CD4-positive, alpha-beta T cell (primary cell): ENCODE measurements around the gene GRIN3A. TPM values are rescaled to one million over a fixed set of nuclear protein-coding genes. Genes with fewer than 3 reads are reported as not detected.

Source experiments
- ATAC-seq: fragments of 200-7000 bp; cut with Tn5 transposase; one replicate; pipeline ENCODE4 v1.10.0; 2022; ENCODE audit warnings: mild to moderate bottlenecking; ENCODE audit not compliant: poor library complexity
- CTCF ChIA-PET: fragments of 350-600 bp; sonication (Branson Sonifier 250); formaldehyde crosslinking; loops from one replicate; lab custom pipeline; 2021; ENCODE audit warnings: antibody characterized with exemption, inconsistent platforms; lab: Charles Lee
- POLR2A ChIA-PET: fragments of 350-600 bp; sonication (Branson Sonifier 250); formaldehyde crosslinking; loops from one replicate; lab custom pipeline; 2021; ENCODE audit warnings: antibody characterized with exemption, inconsistent platforms; lab: Charles Lee
- DNase-seq, 14 experiments: peaks; one replicate each; pipeline ENCODE4 v3.0.0-alpha.2; 2013 to 2020; ENCODE audit warnings: mixed read lengths in 2 of 14
- H3K27ac ChIP-seq, 2 donors: one replicate each; pipeline versions ENCODE4 v1.5.1 to v1.7.0; 2013; ENCODE audit warnings: low read length in 2 of 2, low read depth in 1 of 2, mild to moderate bottlenecking in 1 of 2
- H3K27me3 ChIP-seq, 2 experiments: 1 replicate in 1 of 2; 2 replicates in 1 of 2; pipeline versions ENCODE4 v1.6.1 to v1.7.0; 2013; ENCODE audit warnings: low read length in 2 of 2, control low read depth in 1 of 2, mild to moderate bottlenecking in 1 of 2, moderate library complexity in 1 of 2; ENCODE audit not compliant: insufficient read depth in 2 of 2, control insufficient read depth in 1 of 2
- H3K36me3 ChIP-seq: one replicate; pipeline ENCODE4 v1.6.1; 2013; ENCODE audit warnings: low read length, control low read depth; ENCODE audit not compliant: insufficient read depth
- H3K4me1 ChIP-seq: one replicate; pipeline ENCODE4 v1.6.1; 2013; ENCODE audit warnings: low read length, control low read depth; ENCODE audit not compliant: insufficient read depth
- H3K4me3 ChIP-seq: one replicate; pipeline ENCODE4 v1.5.1; 2013; ENCODE audit warnings: mild to moderate bottlenecking, low read length, moderate library complexity
- H3K9me3 ChIP-seq, 2 experiments: 1 replicate in 1 of 2; 2 replicates in 1 of 2; pipeline versions ENCODE4 v1.6.1 to v1.7.0; 2013; ENCODE audit warnings: low read length in 2 of 2, mild to moderate bottlenecking in 2 of 2, control low read depth in 1 of 2, moderate library complexity in 1 of 2; ENCODE audit not compliant: control insufficient read depth in 1 of 2, insufficient read depth in 1 of 2
- H3K27ac Mint-ChIP-seq: one replicate; pipeline ENCODE4 v1.8.0; 2020; ENCODE audit warnings: mixed read lengths
- H3K27me3 Mint-ChIP-seq: one replicate; pipeline ENCODE4 v1.8.0; 2021; ENCODE audit warnings: mixed read lengths
- H3K36me3 Mint-ChIP-seq: one replicate; pipeline ENCODE4 v1.8.0; 2021; ENCODE audit warnings: low read depth, mixed read lengths
- H3K4me1 Mint-ChIP-seq: one replicate; pipeline ENCODE4 v1.8.0; 2021; ENCODE audit warnings: low read depth, mixed read lengths
- H3K4me3 Mint-ChIP-seq: one replicate; pipeline ENCODE4 v1.8.0; 2020; ENCODE audit warnings: mild to moderate bottlenecking, mixed read lengths
- H3K9me3 Mint-ChIP-seq: one replicate; pipeline ENCODE4 v1.8.0; 2020; ENCODE audit warnings: mixed read lengths
- intact Hi-C, 2 experiments: fragments of 100-400 bp; cut with DNase I in 1 of 2; cut with micrococcal nuclease in 1 of 2; formaldehyde crosslinking; loops; one replicate each; pipeline versions ENCODE4 v1.15.1 to v1.9.0; 2023 to 2025; cut with DNase I, micrococcal nuclease
- total RNA-seq, 174 experiments: library from RNA in 2 of 174; stranded (reverse) in 2 of 174; gene quantifications; one replicate each; pipeline ENCODE4 v1.2.3 and lab custom pipeline; 2021 to 2026
- TF ChIP-seq, protein P1 (sequence below): fragments of 200-600 bp; IDR thresholded peaks from one replicate; pipeline ENCODE4 v1.8.0; 2022; ENCODE audit warnings: antibody characterized with exemption, mild to moderate bottlenecking

GRIN3A gene
- total RNA-seq, 2 experiments from 2014 or later, result 0.03 TPM; not detected in 1

DNA sequence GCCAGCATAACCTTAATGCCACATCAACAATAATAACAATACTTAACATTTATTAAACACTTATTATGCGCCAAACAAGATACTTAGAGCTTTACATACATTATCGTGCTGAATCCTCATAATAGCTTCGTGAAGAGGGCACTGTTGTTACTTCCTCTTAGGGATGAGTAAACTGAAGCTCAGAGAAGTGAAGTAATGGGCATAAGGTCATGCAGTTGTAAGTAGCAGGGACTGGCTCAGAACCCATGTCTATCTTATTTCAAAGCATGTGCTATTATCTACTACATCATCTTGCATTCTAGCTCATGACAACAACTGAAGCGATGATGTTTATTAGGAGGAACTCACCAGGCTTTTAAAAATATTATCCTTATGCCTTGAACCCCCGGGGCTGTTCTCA is 108.8 kb downstream of the GRIN3A start:
- H3K4me1 ChIP-seq, result no peaks in the 10 kb centered on the region
- Mint-ChIP-seq H3K4me1 (no peaks in the 10 kb centered on the region), H3K27me3 (peaks cover 3% of the 10 kb centered on the region), H3K27ac (no peak overlapping the region), H3K36me3 (no peaks in the 10 kb centered on the region), H3K4me3 (no peak overlapping the region), H3K9me3 (no peaks in the 10 kb centered on the region)
- intact Hi-C loops, result no loop called here
- H3K4me3 ChIP-seq, result no peak overlapping the region
- H3K27ac ChIP-seq, result no peak overlapping the region
- DNase-seq, result peak in 2 of 14 experiments; percentile 4 to 10
- no peaks in the 10 kb centered on the region for H3K9me3 ChIP-seq
- H3K36me3 ChIP-seq, result no peaks in the 10 kb centered on the region
- ChIA-PET CTCF (no interaction called here), POLR2A (no interaction called here)
- no peaks in the 10 kb centered on the region for H3K27me3 ChIP-seq
- no peak for ATAC-seq
- TF ChIP-seq, protein P1, sequence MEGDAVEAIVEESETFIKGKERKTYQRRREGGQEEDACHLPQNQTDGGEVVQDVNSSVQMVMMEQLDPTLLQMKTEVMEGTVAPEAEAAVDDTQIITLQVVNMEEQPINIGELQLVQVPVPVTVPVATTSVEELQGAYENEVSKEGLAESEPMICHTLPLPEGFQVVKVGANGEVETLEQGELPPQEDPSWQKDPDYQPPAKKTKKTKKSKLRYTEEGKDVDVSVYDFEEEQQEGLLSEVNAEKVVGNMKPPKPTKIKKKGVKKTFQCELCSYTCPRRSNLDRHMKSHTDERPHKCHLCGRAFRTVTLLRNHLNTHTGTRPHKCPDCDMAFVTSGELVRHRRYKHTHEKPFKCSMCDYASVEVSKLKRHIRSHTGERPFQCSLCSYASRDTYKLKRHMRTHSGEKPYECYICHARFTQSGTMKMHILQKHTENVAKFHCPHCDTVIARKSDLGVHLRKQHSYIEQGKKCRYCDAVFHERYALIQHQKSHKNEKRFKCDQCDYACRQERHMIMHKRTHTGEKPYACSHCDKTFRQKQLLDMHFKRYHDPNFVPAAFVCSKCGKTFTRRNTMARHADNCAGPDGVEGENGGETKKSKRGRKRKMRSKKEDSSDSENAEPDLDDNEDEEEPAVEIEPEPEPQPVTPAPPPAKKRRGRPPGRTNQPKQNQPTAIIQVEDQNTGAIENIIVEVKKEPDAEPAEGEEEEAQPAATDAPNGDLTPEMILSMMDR, result no peak

DNA sequence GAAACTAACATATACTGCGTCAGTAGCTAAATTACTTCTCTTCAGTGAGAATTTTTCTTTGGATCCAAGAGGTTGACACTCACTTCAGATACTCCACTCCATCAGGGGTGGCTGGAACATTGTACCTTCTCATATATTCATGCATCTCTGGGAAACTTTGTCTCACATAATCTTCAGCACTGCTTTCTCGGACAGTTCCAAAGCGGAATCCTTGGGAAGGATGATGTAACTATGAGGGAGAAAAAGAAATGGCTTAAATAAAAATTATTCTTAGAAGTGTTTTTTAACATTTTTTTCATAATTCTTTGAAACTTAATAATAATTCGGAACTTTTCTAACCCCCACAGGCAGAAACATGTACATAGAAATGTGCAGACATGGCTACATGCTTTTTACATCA is 110.3 kb downstream of the GRIN3A start:
- ChIA-PET CTCF (no interaction called here), POLR2A (no interaction called here)
- H3K27ac ChIP-seq, result no peak overlapping the region
- TF ChIP-seq, protein P1, result no peak
- Mint-ChIP-seq H3K9me3 (no peaks in the 10 kb centered on the region), H3K27me3 (peaks cover 3% of the 10 kb centered on the region), H3K27ac (no peak overlapping the region), H3K4me1 (no peaks in the 10 kb centered on the region), H3K36me3 (no peaks in the 10 kb centered on the region), H3K4me3 (no peak overlapping the region)
- H3K4me1 ChIP-seq, result no peaks in the 10 kb centered on the region
- ATAC-seq, result no peak
- H3K4me3 ChIP-seq, result no peak overlapping the region
- no peaks in the 10 kb centered on the region for H3K27me3 ChIP-seq
- H3K9me3 ChIP-seq, result no peaks in the 10 kb centered on the region
- DNase-seq, result no peak
- intact Hi-C loops, result no loop called here
- no peaks in the 10 kb centered on the region for H3K36me3 ChIP-seq

- ATAC-seq, result no peak
- Histone ChIP-seq H3K4me1 (no peaks in the 10 kb centered on the region), H3K36me3 (no peaks in the 10 kb centered on the region), H3K9me3 (no peaks in the 10 kb centered on the region), H3K27me3 (no peaks in the 10 kb centered on the region), H3K4me3 (no peak overlapping the region), H3K27ac (no peak overlapping the region)
- Mint-ChIP-seq H3K36me3 (no peaks in the 10 kb centered on the region), H3K4me3 (no peak overlapping the region), H3K27me3 (no peaks in the 10 kb centered on the region), H3K9me3 (no peaks in the 10 kb centered on the region), H3K4me1 (no peaks in the 10 kb centered on the region), H3K27ac (no peak overlapping the region)
- ChIA-PET POLR2A (no interaction called here), CTCF (no interaction called here)
- intact Hi-C loops, result no loop called here
- no peak for DNase-seq
- TF ChIP-seq, protein P1, result no peak
These were observed 112.2 kb downstream of the GRIN3A start for GRCh38 chr9:101626295-101626694.
